ENCODE data around the gene DNAJC27. TPM values are rescaled to one million over a fixed set of nuclear protein-coding genes. Genes with fewer than 3 reads are reported as not detected.

DNAJC27 gene
- total and polyA plus RNA-seq, 9 of the 15 experiments (the other 6 are each of a cell fraction or from before 2014, with no cell fraction given), result 0.53 to 5.9 (median 3.0) TPM

- Histone ChIP-seq H3K9me3 (replicated peaks; ENCODE audit: control insufficient read depth, insufficient read depth, low read depth, low read length) (no peaks in the 10 kb centered on the region), H3K4me3 (no peak overlapping the region), H3K36me3 (ENCODE audit: control insufficient read depth, insufficient read depth, low read length) (no peaks in the 10 kb centered on the region; the same call in 2 of the 3 replicates), H3K9ac (ENCODE audit: insufficient read depth in 1 of 2, low read depth in 2 of 2, low read length in 2 of 2) (no peak overlapping the region), H3K4me1 (replicated peaks in 1 of 2; ENCODE audit: control insufficient read depth in 2 of 2, insufficient read depth in 2 of 2, low read length in 2 of 2) (peaks cover 14 to 29% of the 10 kb centered on the region in 2 experiments; a peak in 4 of 5 replicates), H3K79me2 (ENCODE audit: control insufficient read depth, insufficient read depth, low read length) (no peaks in the 10 kb centered on the region), H3K9me1 (ENCODE audit: control insufficient read depth, insufficient read depth, low read length) (no peaks in the 10 kb centered on the region), H4K20me1 (replicated peaks; ENCODE audit: control insufficient read depth, insufficient read depth, low read length) (no peaks in the 10 kb centered on the region), H3K27me3 (ENCODE audit: control insufficient read depth in 2 of 2, insufficient read depth in 2 of 2, low read length in 2 of 2) (no peaks in the 10 kb centered on the region), H3K27ac (ENCODE audit: extremely low read depth, low read depth, low read length) (no peak overlapping the region), H3K4me2 (ENCODE audit: insufficient read depth, low read length) (no peak overlapping the region), H2AFZ (ENCODE audit: low read depth, low read length) (0 out of 2 replicates have a peak overlapping the region, but pooled peaks have one; percentile 70)
- FAIRE-seq (no peak), ATAC-seq (no peak), DNase-seq (ENCODE audit: extremely low read depth in 1 of 4, low spot score in 3 of 4) (no peak)
- WGBS (ENCODE audit: insufficient coverage, low coverage, missing lambda C conversion rate), result 77% methylated on average over 7 of the region's 14 CpGs
- no TSS peak for BruUV-seq (replicated peaks)
- TF ChIP-seq CEBPG (CRISPR knock-in tag; IDR thresholded peaks at IDR 0.05), result peak; percentile 57
- no peak for TF ChIP-seq CEBPG (tag; conservative IDR thresholded peaks at IDR 0.05 in 1 of 2, IDR thresholded peaks at IDR 0.05 in 1 of 2)
- TF ChIP-seq ATF3 (IDR thresholded peaks at IDR 0.05), result 0 out of 2 replicates have a peak, but pooled peaks have one; percentile 9
- TF ChIP-seq ATF3 (CRISPR knock-in tag; conservative IDR thresholded peaks at IDR 0.05), result no peak
- TF ChIP-seq, protein P1, sequence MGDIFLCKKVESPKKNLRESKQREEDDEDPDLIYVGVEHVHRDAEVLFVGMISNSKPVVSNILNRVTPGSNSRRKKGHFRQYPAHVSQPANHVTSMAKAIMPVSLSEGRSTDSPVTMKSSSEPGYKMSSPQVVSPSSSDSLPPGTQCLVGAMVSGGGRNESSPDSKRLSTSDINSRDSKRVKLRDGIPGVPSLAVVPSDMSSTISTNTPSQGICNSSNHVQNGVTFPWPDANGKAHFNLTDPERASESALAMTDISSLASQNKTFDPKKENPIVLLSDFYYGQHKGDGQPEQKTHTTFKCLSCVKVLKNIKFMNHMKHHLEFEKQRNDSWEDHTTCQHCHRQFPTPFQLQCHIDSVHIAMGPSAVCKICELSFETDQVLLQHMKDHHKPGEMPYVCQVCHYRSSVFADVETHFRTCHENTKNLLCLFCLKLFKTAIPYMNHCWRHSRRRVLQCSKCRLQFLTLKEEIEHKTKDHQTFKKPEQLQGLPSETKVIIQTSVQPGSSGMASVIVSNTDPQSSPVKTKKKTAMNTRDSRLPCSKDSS (IDR thresholded peaks at IDR 0.05; ENCODE audit: low read depth, partially characterized antibody), result no peak
- ChIA-PET CTCF (ENCODE audit: low intra/inter-chr PET ratio) (no interaction called here), POLR2A (interaction anchor here (1.3 kb wide), 1 partner anchor 16 kb away, joined by 5 read pairs; no protein-coding TSS in a partner anchor)
- intact Hi-C loops (cut with micrococcal nuclease), result no loop called here
- in situ Hi-C loops (cut with MboI), result no loop called here
Observed at GRCh38 chr2:24926220-24926601, 45.5 kb downstream of the DNAJC27 start.

Measured in K562 (cell line).